A673 (cell line): ENCODE measurements around the gene RABGGTB.

ENCODE experiments used
- EZH2 ChIP-seq: fragments of 200-600 bp; sonication (generic); IDR thresholded peaks from 2 replicates; pipeline ENCODE4 v1.6.1; 2017; ENCODE audit warnings: borderline replicate concordance, low read depth, mild to moderate bottlenecking, mixed read lengths, antibody characterized with exemption, low read length; ENCODE audit not compliant: poor library complexity, severe bottlenecking
- TF ChIP-seq, protein P1 (sequence below): fragments of 300-800, 200-600 bp; sonication (generic); conservative IDR thresholded peaks from 2 replicates; pipeline ENCODE4 v1.5.1; 2017; ENCODE audit warnings: low read depth, mild to moderate bottlenecking, antibody characterized with exemption, low read length, moderate library complexity, mixed read lengths

DNA sequence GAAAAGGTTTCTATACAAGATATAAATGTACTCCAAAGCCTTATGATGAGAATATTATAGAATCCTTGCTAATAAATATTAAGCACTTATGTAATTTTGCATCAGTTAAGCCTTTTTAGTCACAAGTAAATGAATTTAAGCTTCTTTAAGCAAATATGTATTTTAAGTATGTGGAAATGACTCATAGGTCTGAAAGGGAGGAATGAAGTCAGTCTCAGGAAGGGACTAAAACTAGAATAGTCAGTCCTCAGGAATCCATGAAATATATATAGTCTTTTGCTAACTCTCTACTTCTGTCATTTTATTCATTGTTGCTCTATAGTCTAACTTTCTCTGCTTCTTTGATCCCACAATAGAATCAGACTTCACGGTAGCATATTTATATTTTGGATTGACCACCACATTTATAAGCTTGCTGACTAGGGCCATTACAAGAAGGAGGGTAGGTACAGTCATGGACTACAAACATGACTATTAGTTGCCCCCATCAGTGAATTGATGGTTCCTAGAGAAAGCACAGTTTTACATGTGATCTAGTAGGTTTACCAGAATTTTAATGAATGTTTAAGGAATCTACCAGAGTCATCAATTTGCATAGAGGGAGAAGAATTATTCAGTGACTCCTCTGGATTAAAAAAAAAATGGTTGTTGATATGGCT, 20.2 kb upstream of the RABGGTB start:
- TF ChIP-seq, protein P1, sequence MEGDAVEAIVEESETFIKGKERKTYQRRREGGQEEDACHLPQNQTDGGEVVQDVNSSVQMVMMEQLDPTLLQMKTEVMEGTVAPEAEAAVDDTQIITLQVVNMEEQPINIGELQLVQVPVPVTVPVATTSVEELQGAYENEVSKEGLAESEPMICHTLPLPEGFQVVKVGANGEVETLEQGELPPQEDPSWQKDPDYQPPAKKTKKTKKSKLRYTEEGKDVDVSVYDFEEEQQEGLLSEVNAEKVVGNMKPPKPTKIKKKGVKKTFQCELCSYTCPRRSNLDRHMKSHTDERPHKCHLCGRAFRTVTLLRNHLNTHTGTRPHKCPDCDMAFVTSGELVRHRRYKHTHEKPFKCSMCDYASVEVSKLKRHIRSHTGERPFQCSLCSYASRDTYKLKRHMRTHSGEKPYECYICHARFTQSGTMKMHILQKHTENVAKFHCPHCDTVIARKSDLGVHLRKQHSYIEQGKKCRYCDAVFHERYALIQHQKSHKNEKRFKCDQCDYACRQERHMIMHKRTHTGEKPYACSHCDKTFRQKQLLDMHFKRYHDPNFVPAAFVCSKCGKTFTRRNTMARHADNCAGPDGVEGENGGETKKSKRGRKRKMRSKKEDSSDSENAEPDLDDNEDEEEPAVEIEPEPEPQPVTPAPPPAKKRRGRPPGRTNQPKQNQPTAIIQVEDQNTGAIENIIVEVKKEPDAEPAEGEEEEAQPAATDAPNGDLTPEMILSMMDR: no peak
- no peak for TF ChIP-seq EZH2
